ENCODE results near the gene NAA80. TPM values are rescaled to one million over a fixed set of nuclear protein-coding genes. Genes with fewer than 3 reads are reported as not detected.

NAA80 gene
- total and polyA plus RNA-seq, 2 of the 8 experiments (the other 6 are each of a cell fraction or from before 2014, with no cell fraction given) = 11.3 to 16.7 TPM

DNA sequence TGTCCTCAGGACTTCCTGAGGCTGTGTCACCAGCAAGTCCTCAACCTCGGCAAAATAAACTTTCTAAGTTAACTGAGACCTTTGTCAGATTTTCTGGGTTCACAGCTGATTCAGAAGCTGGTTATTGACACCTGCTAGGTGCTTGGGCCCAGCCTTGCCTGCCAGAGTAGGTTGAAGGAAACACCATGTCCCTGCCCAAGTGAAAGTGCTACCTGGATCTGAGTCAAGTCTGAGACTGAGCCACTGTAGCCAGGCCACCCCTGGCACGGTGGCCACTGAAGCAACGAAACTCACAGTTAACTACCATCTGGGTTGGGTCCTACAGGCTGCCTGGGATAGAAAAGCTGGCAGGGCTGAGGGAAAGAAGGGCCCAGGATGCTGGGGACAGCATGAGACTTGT, 15.1 kb upstream of the NAA80 start:
- FAIRE-seq (no peak), DNase-seq (ENCODE audit: low read depth in 1 of 2, low spot score in 2 of 2) (no peak)
- Histone ChIP-seq H3K9me3 (ENCODE audit: insufficient read depth in 2 of 2, low read depth in 1 of 2, low read length in 1 of 2) (peaks cover 7 to 13% of the 10 kb centered on the region in 2 experiments; a peak in 2 of 4 replicates), H2BK20ac (ENCODE audit: low read length) (no peak overlapping the region), H3K4ac (replicated peaks; ENCODE audit: insufficient read length, low read depth, low read length) (no peak overlapping the region), H3K4me2 (ENCODE audit: insufficient read depth in 1 of 2, low read depth in 2 of 2, low read length in 2 of 2) (no peak overlapping the region), H2BK120ac (replicated peaks; ENCODE audit: low read depth, low read length) (no peak overlapping the region), H3K23ac (ENCODE audit: insufficient read length) (no peak overlapping the region), H2BK15ac (ENCODE audit: low read length) (no peak overlapping the region), H3K27ac (ENCODE audit: low read depth, low read length) (no peak overlapping the region), H3K79me2 (ENCODE audit: control insufficient read depth in 1 of 2, insufficient read depth in 2 of 2, low read length in 2 of 2) (peaks cover 0 to 10% of the 10 kb centered on the region in 2 experiments; a peak in 2 of 4 replicates), H3K36me3 (ENCODE audit: control insufficient read depth in 2 of 4, insufficient read depth in 4 of 4, low read length in 3 of 4) (peaks cover 9 to 27% (median 21%) of the 10 kb centered on the region in 4 experiments), H3K9ac (replicated peaks in 1 of 4; ENCODE audit: extremely low read depth in 1 of 4, low read depth in 3 of 4, low read length in 3 of 4) (no peak overlapping the region), H2BK5ac (ENCODE audit: low read depth, low read length) (no peak overlapping the region), H3K56ac (replicated peaks; ENCODE audit: insufficient read length, low read depth, low read length) (no peak overlapping the region), H3K18ac (ENCODE audit: extremely low read depth, low read length) (no peak overlapping the region), H3K14ac (ENCODE audit: insufficient read length) (no peak overlapping the region), H3K4me3 (ENCODE audit: extremely low read depth in 1 of 4, insufficient read depth in 2 of 4, low read depth in 3 of 4, low read length in 4 of 4) (no peak overlapping the region), H3K27me3 (replicated peaks in 1 of 4; ENCODE audit: control insufficient read depth in 3 of 4, extremely low read depth in 1 of 4, insufficient read depth in 3 of 4, low read length in 3 of 4) (no peaks in the 10 kb centered on the region), H2BK12ac (ENCODE audit: low read depth, low read length) (no peak overlapping the region), H4K8ac (ENCODE audit: extremely low read depth, insufficient read depth, low read length) (no peak overlapping the region), H2AFZ (ENCODE audit: low read length) (no peak overlapping the region), H4K91ac (replicated peaks; ENCODE audit: insufficient read length, low read length) (no peak overlapping the region), H3K4me1 (replicated peaks in 1 of 4; ENCODE audit: control insufficient read depth in 3 of 4, insufficient read depth in 4 of 4, low read length in 3 of 4) (peaks cover 0 to 3% (median 1%) of the 10 kb centered on the region in 4 experiments; a peak in 1 of 7 replicates), H4K20me1 (replicated peaks in 1 of 2; ENCODE audit: control insufficient read depth in 1 of 2, insufficient read depth in 2 of 2, low read length in 2 of 2) (peaks cover 16 to 26% of the 10 kb centered on the region in 2 experiments), H3K23me2 (ENCODE audit: low read depth, low read length) (no peaks in the 10 kb centered on the region), H4K5ac (ENCODE audit: insufficient read length, low read depth, low read length) (no peak overlapping the region), H3K79me1 (ENCODE audit: low read depth, low read length) (peaks cover 9% of the 10 kb centered on the region), H2AK5ac (ENCODE audit: low read depth, low read length) (no peak overlapping the region)
- ChIA-PET POLR2A (ENCODE audit: partially characterized antibody) (interaction anchor here (1.1 to 12.6 kb wide), 4 partner anchors 12 to 36 kb away, joined by 3 to 149 read pairs (median 6); partner anchors contain the start of genes CYB561D2, HYAL1, HYAL3 and NAA80), CTCF (ENCODE audit: partially characterized antibody) (interaction anchor here (0.6 to 1.8 kb wide), 5 partner anchors 9 to 657 kb away, joined by 3 to 12 read pairs (median 4); partner anchors contain the start of genes HYAL3, LSMEM2 and NAA80)
- TF ChIP-seq KDM1A (IDR thresholded peaks at IDR 0.05; ENCODE audit: borderline replicate concordance, low read length) (no peak), MAFK (IDR thresholded peaks at IDR 0.05; ENCODE audit: low read depth, low read length) (no peak), KDM4A (IDR thresholded peaks at IDR 0.05; ENCODE audit: low read depth, low read length, severe bottlenecking) (no peak), RXRA (IDR thresholded peaks at IDR 0.05; ENCODE audit: insufficient read depth, low read depth, low read length) (no peak), TAF1 (IDR thresholded peaks at IDR 0.05; ENCODE audit: low read depth, low read length) (no peak), MAX (IDR thresholded peaks at IDR 0.05) (no peak), SUZ12 (IDR thresholded peaks at IDR 0.05; ENCODE audit: low read length) (no peak), SRF (IDR thresholded peaks at IDR 0.05; ENCODE audit: low read depth, low read length) (no peak), USF2 (IDR thresholded peaks at IDR 0.05; ENCODE audit: low read length) (no peak), BRCA1 (IDR thresholded peaks at IDR 0.05; ENCODE audit: low read depth, low read length) (no peak), YY1 (IDR thresholded peaks at IDR 0.05; ENCODE audit: low read depth, low read length) (no peak), NANOG (IDR thresholded peaks at IDR 0.05; ENCODE audit: insufficient read depth, low read depth, low read length, poor library complexity, severe bottlenecking) (no peak)
- 92% methylated on average over 3 of the region's 3 CpGs; no CpG with 5 or more reads in 1 of the 2 experiments for WGBS, 2 experiments (ENCODE audit: extremely low coverage in 1 of 2, insufficient coverage in 1 of 2, insufficient read length in 1 of 2, insufficient replicate concordance in 2 of 2, low coverage in 1 of 2, low lambda C conversion rate in 2 of 2, missing lambda C conversion rate in 1 of 2)

All from H1 (cell line).